Left ventricle myocardium inferior (tissue), 1 donor: Measurements from ENCODE around the gene UGT2B10. TPM values are rescaled to one million over a fixed set of nuclear protein-coding genes. Genes with fewer than 3 reads are reported as not detected.

Experiments
- DNase-seq: peaks from one replicate; pipeline ENCODE4 v3.0.0-alpha.2; 2020
- H3K27ac ChIP-seq: fragments of 200-600 bp; replicated peaks from 2 replicates; pipeline ENCODE4 v1.8.0; 2021
- H3K27me3 ChIP-seq: fragments of 200-600 bp; 2 replicates; pipeline ENCODE4 v1.8.0; 2021; ENCODE audit warnings: low read depth
- H3K36me3 ChIP-seq: fragments of 200-600 bp; 2 replicates; pipeline ENCODE4 v1.8.0; 2021
- H3K4me1 ChIP-seq: fragments of 200-600 bp; 2 replicates; pipeline ENCODE4 v1.8.0; 2021
- H3K4me3 ChIP-seq: fragments of 200-600 bp; 2 replicates; pipeline ENCODE4 v1.8.0; 2021; ENCODE audit warnings: mild to moderate bottlenecking, moderate library complexity
- H3K9me3 ChIP-seq: fragments of 200-600 bp; replicated peaks from 2 replicates; pipeline ENCODE4 v1.8.0; 2021
- CTCF ChIP-seq: fragments of 200-600 bp; IDR thresholded peaks from 2 replicates; pipeline ENCODE4 v1.8.0; 2021; ENCODE audit warnings: antibody characterized with exemption, mild to moderate bottlenecking, borderline replicate concordance
- intact Hi-C: fragments of 100-400 bp; cut with micrococcal nuclease; formaldehyde crosslinking; loops from one replicate; pipeline ENCODE4 v1.11.0; 2022
- total RNA-seq: library from RNA; stranded (reverse); fragmentation: NEBNext Ultra II Directional; extraction: Animal tissue kit (Norgen Biotek cat#: 25700); gene quantifications from one replicate; pipeline ENCODE4 v1.2.1, GENCODE V29; 2021
- donor health status: DM: no; HTN: yes; CAD: no; lungs with severe emphysema.

The UGT2B10 gene
- total RNA-seq, 1 donor from 2014 or later: not detected

DNA sequence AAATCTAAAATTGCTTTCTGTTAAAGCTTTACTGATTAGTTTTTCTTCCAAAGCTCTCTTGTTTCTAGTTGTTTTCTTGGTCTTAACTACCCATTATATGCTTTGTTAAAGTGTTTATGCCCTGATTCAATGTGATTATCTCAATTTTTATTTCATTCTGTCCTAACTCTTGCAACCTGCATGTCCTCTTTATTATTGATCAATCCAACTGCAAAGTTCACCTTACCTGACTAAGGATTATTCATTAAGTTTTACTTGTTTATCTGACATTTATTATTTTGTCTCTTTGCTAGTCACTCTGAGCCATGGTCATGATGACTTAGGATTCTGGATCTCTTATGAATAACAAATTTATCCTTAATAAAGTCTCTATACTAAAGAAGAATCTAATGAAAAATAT is 15.8 kb downstream of the UGT2B10 start:
- no peaks in the 10 kb centered on the region for H3K27me3 ChIP-seq
- no peak overlapping the region for H3K27ac ChIP-seq
- intact Hi-C loops: no loop called here
- H3K4me3 ChIP-seq: no peak overlapping the region
- no peaks in the 10 kb centered on the region for H3K36me3 ChIP-seq
- DNase-seq: no peak
- no peak for TF ChIP-seq CTCF
- H3K9me3 ChIP-seq: no peaks in the 10 kb centered on the region
- H3K4me1 ChIP-seq: no peaks in the 10 kb centered on the region

DNA sequence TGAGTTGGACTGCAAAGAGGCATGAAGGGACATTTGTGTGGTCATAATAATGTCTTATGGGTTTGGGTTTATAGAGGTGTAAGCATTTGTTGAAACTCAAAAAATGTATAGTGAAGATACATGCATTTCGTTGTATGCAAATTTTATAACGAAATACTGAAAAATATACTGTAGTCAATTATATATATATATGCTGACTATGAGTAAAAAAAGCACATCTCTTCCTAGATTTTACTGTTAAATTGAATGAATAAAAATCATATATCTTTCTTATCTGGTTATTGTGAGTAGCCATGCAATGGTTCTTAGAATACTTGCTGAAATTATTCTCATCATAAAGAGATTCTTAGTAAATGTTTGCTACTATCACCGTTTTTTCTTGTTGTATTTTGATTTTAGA is 34.5 kb downstream of the UGT2B10 start:
- Histone ChIP-seq H3K36me3 (no peaks in the 10 kb centered on the region), H3K4me1 (no peaks in the 10 kb centered on the region), H3K9me3 (peaks cover 22% of the 10 kb centered on the region), H3K27me3 (no peaks in the 10 kb centered on the region), H3K4me3 (no peak overlapping the region), H3K27ac (no peak overlapping the region)
- no peak for DNase-seq
- intact Hi-C loops: no loop called here
- no peak for TF ChIP-seq CTCF

- no peaks in the 10 kb centered on the region for H3K36me3 ChIP-seq
- intact Hi-C loops: no loop called here
- TF ChIP-seq CTCF: no peak
- no peaks in the 10 kb centered on the region for H3K4me1 ChIP-seq
- no peak for DNase-seq
- no peaks in the 10 kb centered on the region for H3K27me3 ChIP-seq
- H3K9me3 ChIP-seq: peaks cover 34% of the 10 kb centered on the region
- no peak overlapping the region for H3K27ac ChIP-seq
- no peak overlapping the region for H3K4me3 ChIP-seq
Observed at GRCh38 chr4:68855771-68856170, 40.0 kb downstream of the UGT2B10 start.

GRCh38 chr4:68858039-68858438 is 42.2 kb downstream of the UGT2B10 start:
- intact Hi-C loops: no loop called here
- no peak for DNase-seq
- Histone ChIP-seq H3K4me3 (no peak overlapping the region), H3K9me3 (peaks cover 34% of the 10 kb centered on the region), H3K27ac (no peak overlapping the region), H3K4me1 (no peaks in the 10 kb centered on the region), H3K27me3 (no peaks in the 10 kb centered on the region), H3K36me3 (no peaks in the 10 kb centered on the region)
- no peak for TF ChIP-seq CTCF

DNA sequence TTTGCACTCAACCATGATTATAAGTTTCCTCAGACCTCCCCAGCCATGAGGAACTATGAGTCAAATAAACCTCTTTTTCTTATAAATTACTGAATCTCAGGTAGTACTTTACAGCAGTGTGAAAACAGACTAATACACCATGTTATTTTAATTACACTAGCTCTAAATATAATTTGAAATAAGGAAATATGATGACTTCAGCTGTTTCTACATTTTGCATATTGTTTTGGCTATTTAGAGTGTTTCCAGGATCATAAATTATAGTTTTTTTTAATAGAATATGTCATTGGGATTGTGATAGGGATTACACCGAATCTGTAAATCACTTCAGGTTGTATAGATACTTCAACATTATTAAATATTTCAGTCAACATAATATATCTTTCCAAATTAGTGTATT is 43.9 kb downstream of the UGT2B10 start:
- intact Hi-C loops: no loop called here
- Histone ChIP-seq H3K27ac (no peak overlapping the region), H3K9me3 (peaks cover 34% of the 10 kb centered on the region), H3K4me3 (no peak overlapping the region), H3K36me3 (no peaks in the 10 kb centered on the region), H3K27me3 (no peaks in the 10 kb centered on the region), H3K4me1 (no peaks in the 10 kb centered on the region)
- DNase-seq: no peak
- no peak for TF ChIP-seq CTCF

DNA sequence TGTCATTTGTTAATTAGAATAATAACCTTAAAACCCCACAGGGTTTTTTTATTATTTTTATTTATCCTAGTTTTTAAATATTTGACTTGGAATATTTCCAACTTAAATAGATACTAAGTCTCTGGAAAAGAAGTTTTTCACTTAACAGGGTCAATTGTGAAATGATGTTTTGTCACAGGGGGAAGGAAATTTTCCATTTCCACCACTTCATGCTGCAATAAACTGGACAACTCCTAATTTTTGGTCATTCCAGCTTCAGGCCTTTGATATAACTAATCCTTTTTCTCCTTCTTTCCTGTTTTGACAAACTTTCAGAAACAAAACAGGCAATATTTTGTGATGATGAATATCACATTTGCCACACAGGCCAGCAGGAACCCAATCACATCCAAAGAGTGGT is 45.3 kb downstream of the UGT2B10 start:
- Histone ChIP-seq H3K9me3 (peaks cover 34% of the 10 kb centered on the region), H3K36me3 (no peaks in the 10 kb centered on the region), H3K27me3 (no peaks in the 10 kb centered on the region), H3K4me1 (no peaks in the 10 kb centered on the region), H3K4me3 (no peak overlapping the region), H3K27ac (no peak overlapping the region)
- no peak for TF ChIP-seq CTCF
- DNase-seq: no peak
- intact Hi-C loops: no loop called here
